ENCODE data around the gene CSTPP1.

DNA sequence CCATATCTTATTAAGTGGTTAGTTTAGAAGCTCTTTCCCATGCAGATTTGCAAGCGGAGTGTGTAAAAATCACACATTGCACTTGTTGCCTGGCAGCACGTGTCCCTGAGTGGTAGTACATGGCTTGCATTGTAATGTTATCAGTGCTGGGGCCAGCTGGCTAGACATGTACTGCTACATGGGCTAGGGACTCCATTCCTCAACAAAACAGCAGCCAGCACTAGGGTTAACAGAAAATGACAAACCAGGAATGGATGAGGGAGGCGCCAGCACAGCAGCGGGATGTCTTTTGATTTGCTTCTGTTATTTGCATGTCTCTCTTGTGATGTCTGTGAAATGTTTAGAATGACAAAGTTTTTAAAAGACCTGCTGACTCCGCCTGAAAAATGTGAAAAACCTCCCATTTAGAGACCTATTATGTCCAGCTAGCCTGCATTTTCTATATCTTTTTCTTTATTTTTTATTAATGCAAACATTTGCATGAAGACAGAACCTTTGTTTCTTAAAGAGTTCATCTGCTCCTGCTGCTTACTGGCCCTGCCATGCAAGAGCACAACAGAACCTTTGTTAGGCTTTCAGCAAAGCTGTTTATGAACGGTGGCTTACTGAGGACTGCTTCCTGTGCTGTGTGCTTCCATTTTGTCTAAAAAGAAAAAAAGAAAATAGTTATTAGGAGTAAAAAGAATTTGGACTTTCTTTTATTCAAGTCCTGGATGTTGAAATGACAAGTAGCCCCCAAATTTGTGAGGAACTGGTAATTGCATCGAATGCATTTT, 40.7 kb downstream of the CSTPP1 start:
- TF ChIP-seq, protein P1, sequence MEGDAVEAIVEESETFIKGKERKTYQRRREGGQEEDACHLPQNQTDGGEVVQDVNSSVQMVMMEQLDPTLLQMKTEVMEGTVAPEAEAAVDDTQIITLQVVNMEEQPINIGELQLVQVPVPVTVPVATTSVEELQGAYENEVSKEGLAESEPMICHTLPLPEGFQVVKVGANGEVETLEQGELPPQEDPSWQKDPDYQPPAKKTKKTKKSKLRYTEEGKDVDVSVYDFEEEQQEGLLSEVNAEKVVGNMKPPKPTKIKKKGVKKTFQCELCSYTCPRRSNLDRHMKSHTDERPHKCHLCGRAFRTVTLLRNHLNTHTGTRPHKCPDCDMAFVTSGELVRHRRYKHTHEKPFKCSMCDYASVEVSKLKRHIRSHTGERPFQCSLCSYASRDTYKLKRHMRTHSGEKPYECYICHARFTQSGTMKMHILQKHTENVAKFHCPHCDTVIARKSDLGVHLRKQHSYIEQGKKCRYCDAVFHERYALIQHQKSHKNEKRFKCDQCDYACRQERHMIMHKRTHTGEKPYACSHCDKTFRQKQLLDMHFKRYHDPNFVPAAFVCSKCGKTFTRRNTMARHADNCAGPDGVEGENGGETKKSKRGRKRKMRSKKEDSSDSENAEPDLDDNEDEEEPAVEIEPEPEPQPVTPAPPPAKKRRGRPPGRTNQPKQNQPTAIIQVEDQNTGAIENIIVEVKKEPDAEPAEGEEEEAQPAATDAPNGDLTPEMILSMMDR (IDR thresholded peaks at IDR 0.05), result no peak
- no peak for TF ChIP-seq EP300 (IDR thresholded peaks at IDR 0.05; ENCODE audit: low read depth)
- no peak for TF ChIP-seq POLR2AphosphoS5 (IDR thresholded peaks at IDR 0.05)
